GM19397 (cell line): ENCODE data around the gene SLC24A4.
"Not testable (repeated sequence)": the region's sequence is repeated elsewhere in the genome, so short reads cannot be mapped to it uniquely, and the experiment has no call there.

Experiments used
- ATAC-seq: cut with Tn5 transposase; IDR thresholded peaks from one replicate; pipeline ENCODE4 v1.9.1; 2021; ENCODE audit warnings: mild to moderate bottlenecking, moderate library complexity; ENCODE audit not compliant: unreplicated experiment

SLC24A4 gene

DNA sequence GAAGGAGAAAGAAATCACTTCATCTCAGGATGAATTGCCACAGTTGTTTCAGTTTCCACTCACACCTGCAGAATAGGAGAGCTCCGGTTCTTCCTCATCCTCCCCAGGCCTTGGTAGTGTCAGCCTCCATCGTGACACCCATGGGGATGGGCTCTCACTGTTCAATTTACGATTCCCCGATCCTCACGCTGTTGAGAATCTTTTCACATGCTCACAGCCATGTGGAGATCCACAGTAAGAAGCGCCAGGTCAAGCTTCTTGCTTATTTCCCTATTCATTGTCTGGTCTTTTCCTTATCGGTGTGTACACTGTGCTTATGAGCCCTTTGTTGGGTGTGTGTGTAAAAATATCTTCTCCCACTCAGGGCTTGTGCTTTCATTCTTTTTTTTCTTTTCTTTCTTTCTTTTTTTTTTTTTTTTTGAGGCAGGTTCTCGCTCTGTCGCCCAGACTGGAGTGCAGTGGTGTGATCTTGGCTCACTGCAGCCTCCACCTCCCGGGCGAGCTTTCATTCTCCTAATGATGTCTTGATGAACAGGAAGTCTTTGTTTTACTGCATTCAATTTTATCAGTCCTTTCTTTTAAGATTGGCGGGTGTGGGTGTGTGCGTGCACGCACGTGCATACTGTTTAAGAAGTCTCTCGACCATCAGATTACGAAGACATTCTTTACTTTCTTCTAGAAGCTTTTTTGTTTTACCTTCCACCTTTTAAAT lies 212.1 kb downstream of the SLC24A4 start:
- ATAC-seq = no peak

- ATAC-seq = not testable (repeated sequence)
Observed at GRCh38 chr14:92536231-92536630, 213.3 kb downstream of the SLC24A4 start.

- peak; percentile 61 for ATAC-seq
Observed at GRCh38 chr14:92538412-92538985, 215.5 kb downstream of the SLC24A4 start.

- no peak for ATAC-seq
Observed at GRCh38 chr14:92539419-92539818, 216.5 kb downstream of the SLC24A4 start.

DNA sequence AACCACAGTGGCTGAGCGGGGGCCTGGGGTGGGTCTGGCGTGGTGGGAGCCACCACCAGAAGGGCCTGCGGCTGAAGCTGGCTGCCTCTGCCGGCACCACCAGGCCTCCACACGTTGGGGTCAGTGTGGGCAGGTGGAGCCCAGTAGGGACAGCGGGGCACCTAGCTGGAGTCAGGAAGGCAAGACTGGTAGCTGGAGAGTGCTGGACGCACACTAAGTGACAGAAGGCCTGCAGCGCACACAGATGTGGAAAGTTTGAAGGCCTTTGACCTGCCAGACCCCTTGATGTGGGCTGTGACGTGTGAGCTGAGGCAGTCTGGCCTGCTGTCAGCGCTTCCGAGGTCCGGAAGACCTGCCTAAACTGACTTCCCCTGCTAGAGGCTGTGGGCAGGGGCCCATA lies 216.9 kb downstream of the SLC24A4 start:
- no peak for ATAC-seq

- ATAC-seq = no peak
Observed at GRCh38 chr14:92540472-92541048, 217.6 kb downstream of the SLC24A4 start.

- no peak for ATAC-seq
Observed at GRCh38 chr14:92542766-92543554, 220.0 kb downstream of the SLC24A4 start.

DNA sequence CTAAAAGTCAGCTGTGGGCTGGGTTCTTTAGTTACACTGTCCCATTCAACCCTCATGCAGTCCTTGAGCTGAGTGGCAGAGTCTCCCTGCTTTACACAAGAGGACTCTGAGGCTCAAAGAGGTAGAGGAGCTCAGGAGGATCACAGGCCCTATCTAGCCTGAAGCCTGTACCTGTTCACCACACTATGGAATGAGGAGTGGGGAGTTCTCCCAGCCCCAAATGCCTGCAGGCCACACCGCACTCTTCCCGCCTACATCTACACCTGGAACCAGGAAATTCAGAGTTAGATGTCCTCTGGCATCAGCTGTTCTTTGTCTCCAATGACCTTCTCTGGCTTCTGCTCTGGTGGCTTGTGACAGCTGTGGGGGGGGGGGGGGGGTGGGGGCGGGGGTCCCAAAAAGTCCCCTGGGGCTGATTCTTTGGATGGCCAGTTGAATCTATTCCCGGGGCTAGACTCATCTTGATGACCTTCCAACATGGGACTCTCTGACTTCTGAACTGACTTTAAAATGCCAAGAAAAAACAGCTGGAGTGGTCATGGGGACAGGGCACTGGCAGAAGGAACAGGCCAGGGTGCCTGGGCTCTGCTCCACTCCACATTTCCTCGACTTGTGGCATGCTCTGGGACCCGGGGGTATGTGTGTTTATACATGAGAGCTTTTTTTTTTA lies 221.2 kb downstream of the SLC24A4 start:
- no peak for ATAC-seq

DNA sequence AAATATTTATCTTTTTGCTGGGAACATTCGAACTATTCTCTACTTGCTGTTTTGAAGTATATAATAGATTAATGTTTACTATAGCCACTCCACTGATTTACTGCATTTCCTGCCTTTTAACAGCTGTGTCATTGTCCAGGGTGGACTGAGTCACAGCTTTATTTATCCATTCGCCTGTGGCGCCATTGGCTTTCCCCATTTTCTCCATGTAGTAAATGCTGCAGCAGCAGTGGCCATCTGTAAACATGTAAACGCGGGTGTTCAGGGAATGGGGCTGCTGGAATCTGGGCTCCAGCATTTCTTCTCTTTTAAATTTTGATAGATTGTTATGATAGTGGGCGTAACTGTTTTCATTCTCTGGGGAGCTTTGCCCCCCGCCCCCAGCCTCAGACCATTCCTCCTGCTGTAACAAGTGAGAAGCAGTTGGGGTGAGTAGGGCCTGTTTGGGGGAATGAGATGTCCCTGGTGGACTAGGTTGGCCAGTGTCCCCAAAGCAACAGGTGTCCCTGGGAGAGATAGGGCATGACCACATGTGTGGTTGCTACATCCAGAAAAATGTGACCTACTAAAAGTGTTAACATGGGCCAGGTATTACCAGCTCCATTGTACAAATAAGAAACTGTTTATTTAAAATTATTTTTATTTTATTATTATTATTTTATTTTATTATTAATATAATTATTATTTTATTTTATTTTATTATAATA lies 223.5 kb downstream of the SLC24A4 start:
- ATAC-seq = no peak

DNA sequence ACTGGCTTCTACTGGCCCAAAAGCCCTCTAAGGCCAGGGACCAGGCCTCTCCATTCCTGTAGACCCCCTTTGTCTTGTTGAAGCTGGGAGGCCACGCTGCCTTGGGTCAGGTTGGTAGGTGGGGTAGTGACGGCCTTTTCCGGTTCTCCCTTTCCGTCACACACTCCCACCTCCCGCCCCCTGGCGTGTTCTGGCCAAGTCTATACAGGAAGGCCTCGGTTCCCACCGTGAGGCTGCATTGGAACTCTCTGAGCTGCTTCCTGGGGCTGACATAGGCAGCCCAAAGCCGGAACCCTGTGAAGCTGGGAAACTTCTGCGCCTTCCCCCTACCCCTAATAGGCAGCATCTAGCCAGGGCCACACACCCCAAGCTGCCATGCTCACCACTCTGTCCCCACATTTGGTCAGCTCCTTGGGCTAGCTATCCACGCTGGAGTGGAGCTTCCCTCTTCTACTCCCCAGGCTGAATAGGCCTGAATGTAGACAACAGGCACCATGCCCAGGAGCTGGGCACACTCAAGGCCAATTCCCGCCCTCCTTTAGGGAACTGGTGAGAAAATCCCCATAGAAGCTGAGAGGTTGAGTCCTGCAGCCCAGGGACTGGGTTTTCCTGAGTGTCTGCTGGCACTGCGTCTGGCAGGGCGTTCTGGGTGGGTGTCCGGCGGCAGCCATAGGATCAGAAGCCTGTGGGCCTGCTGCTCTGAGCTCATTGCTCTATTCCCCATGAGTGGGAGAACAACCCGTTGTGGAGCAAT lies 226.3 kb downstream of the SLC24A4 start:
- ATAC-seq = no peak

DNA sequence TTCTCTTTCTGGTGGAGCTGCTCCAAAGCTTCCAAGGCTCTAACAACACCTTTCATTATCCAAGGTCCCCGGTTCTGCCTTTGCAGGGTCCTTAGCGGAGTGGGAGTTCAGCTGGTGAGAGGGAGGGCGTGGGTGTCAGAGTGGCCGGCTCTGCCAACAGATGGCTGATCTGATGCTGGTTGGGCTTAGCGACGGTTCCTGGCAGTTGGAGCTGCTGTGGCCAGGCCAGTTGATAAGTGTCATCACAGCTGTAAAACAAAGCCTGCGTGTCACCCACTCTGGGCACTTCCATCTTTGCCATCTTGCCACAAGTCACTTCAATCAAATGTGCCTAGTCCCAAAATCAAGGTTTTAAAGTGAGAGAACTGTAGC lies 226.9 kb downstream of the SLC24A4 start:
- no peak for ATAC-seq
